Endothelial cell of umbilical vein (primary cell): Measurements from ENCODE around the gene VPS8.

ENCODE experiments used
- CTCF ChIP-seq, 2 donors: IDR thresholded peaks; 1 replicate in 1 of 2; 2 replicates in 1 of 2; pipeline ENCODE4 v1.5.1; 2011; ENCODE audit warnings: low read length in 2 of 2, mild to moderate bottlenecking in 2 of 2, moderate library complexity in 2 of 2, control low read depth in 1 of 2, inconsistent platforms in 1 of 2, low read depth in 1 of 2; ENCODE audit not compliant: insufficient read depth in 1 of 2; ENCODE audit errors: extremely low read depth in 1 of 2
- EZH2 ChIP-seq: IDR thresholded peaks from 2 replicates; pipeline ENCODE4 v1.6.1; 2012; ENCODE audit warnings: borderline replicate concordance, low read depth, mild to moderate bottlenecking, moderate library complexity, low read length, inconsistent platforms; ENCODE audit not compliant: severe bottlenecking
- FOS ChIP-seq: IDR thresholded peaks from 2 replicates; pipeline ENCODE4 v1.6.1; 2011; ENCODE audit warnings: mild to moderate bottlenecking, low read length, moderate library complexity, borderline replicate concordance; ENCODE audit not compliant: insufficient read depth
- JUN ChIP-seq: IDR thresholded peaks from 2 replicates; pipeline ENCODE4 v1.6.1; 2011; ENCODE audit warnings: borderline replicate concordance, low read depth; ENCODE audit not compliant: insufficient read length, insufficient read depth
- MAX ChIP-seq: IDR thresholded peaks from 2 replicates; pipeline ENCODE4 v1.6.1; 2011; ENCODE audit not compliant: insufficient read depth, insufficient read length

- TF ChIP-seq FOS (no peak), CTCF (IDR thresholded peaks at IDR 0.05; ENCODE audit: extremely low read depth in 1 of 2, insufficient read depth in 1 of 2, low read depth in 1 of 2, low read length in 2 of 2) (no peak), EZH2 (no peak), JUN (no peak), MAX (no peak)
Observed at GRCh38 chr3:185046603-185047002, 234.6 kb downstream of the VPS8 start.
